HG03135 (cell line): ENCODE data around the gene PDXP.
"Not testable (repeated sequence)": the region's sequence is repeated elsewhere in the genome, so short reads cannot be mapped to it uniquely, and the experiment has no call there.

Source experiments
- ATAC-seq: cut with Tn5 transposase; IDR thresholded peaks from one replicate; pipeline ENCODE4 v1.9.1; 2021; ENCODE audit warnings: mild to moderate bottlenecking, moderate library complexity; ENCODE audit not compliant: unreplicated experiment

The PDXP gene

GRCh38 chr22:37672920-37673455 is 14.5 kb downstream of the PDXP start:
- no peak for ATAC-seq

GRCh38 chr22:37674248-37674647 is 15.7 kb downstream of the PDXP start:
- ATAC-seq = no peak

DNA sequence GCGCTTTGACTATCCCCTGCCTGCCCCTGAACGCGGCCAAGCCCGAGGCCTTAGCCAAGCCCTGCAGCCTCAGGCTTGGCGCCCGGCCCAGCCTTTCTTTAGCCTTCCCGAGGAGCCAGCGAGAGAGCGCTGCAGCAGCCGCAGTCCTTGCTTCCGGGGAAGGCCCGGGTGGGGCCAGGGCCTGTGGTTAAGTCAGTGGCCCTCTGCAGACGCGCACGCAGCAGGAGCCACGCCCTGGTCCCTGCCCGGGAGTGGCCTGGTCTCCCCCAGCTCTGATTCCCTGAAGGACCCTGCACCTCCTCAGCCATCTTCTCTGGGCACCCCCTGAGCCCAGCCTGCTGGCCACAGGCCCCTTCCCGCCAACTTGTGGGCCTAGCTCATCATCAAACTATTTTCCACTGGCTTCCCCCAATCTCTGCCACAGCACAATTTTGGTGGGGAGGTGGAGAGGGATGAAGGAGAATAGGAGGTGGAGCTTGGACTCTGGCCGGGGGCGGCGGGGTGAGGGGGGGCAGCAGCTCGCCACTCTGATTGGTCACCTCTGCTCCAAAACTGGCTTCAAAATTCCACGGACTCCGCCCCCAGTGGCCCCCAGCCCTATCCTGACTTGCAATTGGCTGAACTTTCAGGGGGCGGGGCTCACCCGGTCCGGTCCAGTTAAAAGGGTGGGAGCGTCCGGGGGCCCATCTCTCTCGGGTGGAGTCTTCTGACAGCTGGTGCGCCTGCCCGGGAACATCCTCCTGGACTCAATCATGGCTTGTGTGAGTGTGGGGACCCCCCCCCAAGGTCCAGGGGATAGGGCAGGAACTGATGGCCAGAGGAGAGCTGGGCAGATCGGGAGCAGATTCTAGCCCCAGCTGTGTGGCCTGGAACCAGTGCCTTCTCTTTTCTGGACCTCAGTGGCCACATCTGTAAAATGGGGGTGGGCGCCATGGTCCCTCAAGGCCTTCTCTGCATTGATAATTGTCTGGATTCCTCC is 16.7 kb downstream of the PDXP start, which contains the start of gene LGALS1:
LGALS1 (plus strand) TSS at position 686 of the 979 bp plus-strand sequence; CDS start at position 753, 67 bp downstream.
- ATAC-seq = no peak

DNA sequence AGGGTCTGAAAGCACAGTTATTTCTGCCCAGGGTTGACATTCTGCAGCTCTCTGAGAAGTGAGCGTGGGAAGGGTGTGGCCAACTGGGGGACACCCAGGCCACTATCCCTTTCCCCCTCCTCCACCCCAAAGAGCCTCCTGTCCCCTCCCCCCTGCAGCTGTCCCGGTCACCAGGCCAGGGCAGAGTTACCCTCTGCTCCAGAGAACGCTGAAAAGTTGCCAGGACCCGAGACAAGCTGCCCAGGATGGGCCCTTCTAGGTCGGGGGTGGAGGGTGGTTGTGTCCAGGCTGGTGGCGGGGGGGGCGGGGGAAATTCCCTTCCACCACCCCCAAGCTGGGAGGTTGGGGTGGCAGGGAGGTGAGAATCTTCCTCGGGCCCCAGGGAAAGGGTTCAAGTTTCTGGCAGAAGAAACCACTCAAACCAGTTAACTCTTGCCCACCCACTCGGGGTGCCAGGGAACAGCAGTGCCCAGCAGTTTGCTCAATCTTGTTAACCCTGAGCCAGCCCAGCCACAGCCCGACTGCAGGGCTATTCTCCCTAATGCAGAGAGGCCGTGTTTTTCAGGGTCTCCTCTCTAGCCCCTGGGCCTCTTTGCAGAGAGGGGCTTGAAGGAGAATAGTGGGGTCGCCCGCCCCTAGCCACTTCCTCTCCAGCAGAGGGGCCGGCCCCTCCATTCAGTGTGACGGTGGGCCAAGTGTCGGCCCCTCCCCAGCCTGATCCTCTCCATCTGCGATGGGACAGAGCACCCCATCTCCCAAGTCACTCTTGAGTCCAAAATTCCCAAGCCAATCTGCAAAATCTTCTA is 17.6 kb downstream of the PDXP start:
- ATAC-seq = no peak

DNA sequence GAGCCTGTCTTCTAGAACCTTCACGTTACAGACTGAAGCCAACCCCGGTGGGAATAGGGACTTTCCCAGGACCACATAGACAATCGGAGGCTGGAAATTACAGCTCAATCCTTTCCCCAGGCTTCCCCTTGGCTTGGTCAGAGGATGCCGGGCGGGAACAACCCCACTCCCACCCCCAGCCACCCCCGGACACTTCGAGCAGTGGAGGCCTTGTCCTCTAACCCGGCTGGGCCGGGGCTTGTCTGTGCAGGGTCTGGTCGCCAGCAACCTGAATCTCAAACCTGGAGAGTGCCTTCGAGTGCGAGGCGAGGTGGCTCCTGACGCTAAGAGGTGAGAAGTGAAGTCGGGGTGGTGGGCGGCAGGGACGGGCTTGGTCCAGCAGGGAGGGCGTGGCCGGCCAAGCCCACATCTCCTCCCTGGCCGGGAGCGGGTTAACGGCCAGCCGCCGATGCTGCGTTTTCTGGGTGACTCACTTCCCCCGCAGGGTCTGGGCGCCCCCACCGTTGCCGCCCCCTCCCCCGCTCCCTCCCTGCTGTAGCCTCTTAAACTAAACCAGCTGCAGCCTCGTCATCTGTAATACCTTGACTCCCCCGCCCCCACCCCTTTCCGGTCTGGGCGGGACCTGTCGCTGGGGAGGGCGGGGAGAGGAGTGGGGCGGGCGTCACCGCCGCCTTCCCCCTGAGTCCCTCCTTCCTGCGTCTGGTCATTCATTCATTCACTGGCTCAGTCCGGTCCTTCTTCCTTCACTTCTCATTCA is 18.4 kb downstream of the PDXP start:
- peak; percentile 54 for ATAC-seq

DNA sequence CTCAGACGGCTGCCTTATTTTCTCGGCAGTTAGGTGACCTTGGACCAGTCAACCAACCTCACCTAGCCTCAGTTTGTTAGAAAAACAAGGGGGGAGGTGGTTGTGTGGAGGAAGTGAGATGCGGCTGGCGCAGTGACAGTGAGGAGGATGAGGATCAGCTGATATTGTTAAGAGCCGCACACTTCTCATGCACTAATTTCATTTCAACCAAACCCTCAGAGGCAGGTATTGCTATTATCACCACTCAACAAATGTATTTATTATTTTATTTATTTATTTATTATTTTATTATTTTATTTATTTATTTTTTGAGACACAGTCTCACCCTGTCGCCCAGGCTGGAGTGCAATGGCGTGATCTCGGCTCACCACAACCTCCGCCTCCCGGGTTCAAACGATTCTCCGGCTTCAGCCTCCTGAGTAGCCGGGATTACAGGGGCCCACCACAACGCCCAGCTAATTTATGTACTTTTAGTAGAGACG is 19.0 kb downstream of the PDXP start:
- ATAC-seq = peak; percentile 8

DNA sequence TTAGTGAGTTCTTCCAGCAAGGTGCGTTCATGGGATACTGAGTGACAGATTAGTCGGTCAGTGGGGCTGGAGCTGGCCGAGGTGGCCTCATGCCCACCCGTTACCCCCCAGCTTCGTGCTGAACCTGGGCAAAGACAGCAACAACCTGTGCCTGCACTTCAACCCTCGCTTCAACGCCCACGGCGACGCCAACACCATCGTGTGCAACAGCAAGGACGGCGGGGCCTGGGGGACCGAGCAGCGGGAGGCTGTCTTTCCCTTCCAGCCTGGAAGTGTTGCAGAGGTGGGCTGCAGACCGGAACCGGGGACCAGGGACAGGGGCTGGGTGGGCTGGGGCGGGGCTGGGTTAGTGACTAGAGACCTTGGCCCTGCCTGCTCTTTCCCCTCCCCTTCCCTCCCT is 19.8 kb downstream of the PDXP start:
- ATAC-seq = no peak

DNA sequence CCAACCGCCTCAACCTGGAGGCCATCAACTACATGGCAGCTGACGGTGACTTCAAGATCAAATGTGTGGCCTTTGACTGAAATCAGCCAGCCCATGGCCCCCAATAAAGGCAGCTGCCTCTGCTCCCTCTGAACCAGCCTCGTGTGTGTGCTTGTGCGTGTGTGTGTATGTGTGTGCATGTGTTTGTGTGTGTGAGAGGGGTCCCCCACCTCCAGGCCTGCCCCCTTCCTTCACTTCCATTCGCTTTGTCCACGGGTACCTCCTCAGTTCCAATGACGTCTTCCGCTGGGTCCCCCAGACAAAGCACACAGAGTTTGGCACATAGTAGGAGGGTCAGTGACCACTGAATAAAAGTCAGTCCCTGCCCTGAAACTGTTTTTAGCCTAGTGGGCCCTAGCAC is 21.1 kb downstream of the PDXP start:
- no peak for ATAC-seq

GRCh38 chr22:37680191-37680851 is 21.8 kb downstream of the PDXP start:
- no peak for ATAC-seq

GRCh38 chr22:37681001-37681424 is 22.5 kb downstream of the PDXP start:
- ATAC-seq = no peak

GRCh38 chr22:37681556-37682049 is 23.1 kb downstream of the PDXP start:
- no peak for ATAC-seq

DNA sequence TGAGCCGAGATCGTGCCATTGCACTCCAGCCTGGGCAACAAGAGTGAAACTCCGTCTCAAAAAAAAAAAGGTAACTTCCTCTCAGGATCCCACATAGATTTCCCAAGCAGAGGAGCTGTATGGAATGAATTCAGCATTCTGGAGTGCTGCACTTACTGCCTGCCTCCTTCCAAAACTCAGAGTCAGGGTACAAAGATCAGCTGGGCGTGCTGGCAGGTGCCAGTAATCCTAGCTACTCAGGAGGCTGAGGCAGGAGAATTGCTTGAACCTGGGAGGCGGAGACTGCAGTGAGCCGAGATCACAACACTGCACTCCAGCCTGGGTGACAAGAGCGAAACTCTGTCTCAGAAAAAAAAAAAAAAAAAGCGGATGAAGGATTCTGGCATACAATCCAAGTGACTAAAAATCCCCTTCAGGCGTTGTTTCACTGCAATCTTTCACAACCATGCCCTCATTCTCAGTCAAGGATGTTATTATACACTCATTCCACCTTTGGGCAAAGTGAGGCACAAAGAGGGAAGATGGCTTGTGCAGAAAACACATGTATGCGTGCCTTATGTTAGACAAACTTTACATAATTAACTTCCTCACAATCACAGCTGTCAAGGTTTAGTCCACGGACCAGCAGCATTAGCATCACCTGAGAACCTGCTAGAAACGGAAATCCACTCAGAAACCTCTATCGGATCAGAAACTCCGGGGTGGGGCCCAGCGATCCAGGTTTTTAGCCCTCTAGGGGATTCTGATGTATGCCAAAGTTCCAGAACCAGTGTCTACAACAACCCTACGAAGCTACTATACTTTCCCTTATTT is 26.5 kb downstream of the PDXP start:
- no peak for ATAC-seq

DNA sequence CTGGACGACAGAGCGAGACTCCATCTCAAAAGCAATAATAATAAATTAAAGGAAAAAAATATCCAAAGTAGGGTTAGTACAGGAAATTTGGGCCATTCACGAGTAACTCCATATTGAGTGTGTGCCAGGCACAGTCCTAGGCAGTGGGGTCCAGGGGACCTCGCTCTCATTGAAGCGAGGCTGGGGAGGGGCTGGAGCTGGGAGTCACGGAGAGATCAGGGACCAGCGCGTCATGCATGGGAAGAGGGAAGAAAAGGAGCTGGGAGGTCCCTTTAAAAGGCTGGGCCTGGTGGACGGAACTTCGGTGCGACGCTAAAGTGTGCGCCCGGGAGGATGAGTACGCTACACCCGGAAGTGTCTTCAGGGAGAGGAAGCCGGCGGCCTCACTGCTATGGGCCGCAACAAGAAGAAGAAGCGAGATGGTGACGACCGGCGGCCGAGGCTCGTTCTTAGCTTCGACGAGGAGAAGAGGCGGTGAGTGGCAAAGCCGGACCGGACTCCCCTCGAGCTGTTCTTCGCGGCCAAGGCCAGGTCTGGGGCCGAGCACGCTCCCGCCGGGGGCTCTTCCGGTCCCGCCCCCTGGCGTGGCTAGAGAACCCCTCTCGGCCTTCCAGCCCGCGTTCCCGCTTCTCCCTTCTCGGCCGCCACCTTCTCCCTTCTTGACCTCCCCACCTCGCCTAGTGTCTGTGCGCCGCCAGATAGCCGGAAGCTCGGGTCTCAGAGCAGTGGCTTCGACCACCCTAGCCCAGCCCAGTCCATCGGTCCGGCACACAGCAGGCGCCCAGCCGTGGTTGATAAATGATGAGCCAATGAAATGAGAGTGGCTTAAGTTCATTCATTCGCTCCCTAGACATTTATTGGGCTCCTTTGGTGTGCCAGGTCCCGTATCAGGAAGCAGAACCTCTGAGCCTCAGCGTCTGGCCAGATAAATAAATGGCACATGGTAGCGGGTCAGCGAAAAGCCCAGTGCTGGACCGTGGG is 27.8 kb downstream of the PDXP start, which contains the start of gene NOL12:
NOL12 (plus strand) TSS at position 342 of the 981 bp plus-strand sequence; CDS start at position 392, 50 bp downstream.
- ATAC-seq = peak; percentile 74

- ATAC-seq = no peak
These were observed 31.9 kb downstream of the PDXP start for GRCh38 chr22:37690407-37690806.

DNA sequence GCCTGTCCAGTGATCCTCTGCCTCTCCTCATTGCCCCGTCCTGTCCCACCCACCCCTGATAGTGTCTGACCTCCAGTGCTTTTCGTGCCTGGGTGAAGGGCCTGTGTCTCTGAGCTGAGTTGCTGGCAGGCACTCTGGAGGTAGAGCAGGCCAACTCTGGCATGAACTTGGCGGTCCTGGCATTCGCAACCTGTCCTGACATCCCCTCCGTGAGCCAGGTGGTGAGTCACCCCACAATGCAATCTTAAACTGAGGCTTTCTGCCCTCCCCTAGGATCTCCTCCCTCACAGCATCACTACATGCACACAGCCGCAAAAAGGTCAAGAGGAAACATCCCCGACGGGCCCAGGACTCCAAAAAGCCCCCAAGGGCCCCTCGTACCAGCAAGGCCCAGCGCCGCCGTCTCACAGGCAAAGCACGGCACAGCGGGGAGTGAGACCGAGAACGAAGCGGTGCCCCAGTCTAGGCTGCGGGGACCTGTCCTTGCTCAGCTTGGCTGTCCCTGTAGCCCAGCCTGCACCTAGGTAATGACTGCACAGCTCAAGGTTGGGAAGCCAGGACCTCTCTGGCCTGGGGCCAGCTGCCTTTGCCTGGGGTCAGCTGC is 32.5 kb downstream of the PDXP start:
- no peak for ATAC-seq

- no peak for ATAC-seq
These were observed 34.2 kb downstream of the PDXP start for GRCh38 chr22:37692627-37693285.

DNA sequence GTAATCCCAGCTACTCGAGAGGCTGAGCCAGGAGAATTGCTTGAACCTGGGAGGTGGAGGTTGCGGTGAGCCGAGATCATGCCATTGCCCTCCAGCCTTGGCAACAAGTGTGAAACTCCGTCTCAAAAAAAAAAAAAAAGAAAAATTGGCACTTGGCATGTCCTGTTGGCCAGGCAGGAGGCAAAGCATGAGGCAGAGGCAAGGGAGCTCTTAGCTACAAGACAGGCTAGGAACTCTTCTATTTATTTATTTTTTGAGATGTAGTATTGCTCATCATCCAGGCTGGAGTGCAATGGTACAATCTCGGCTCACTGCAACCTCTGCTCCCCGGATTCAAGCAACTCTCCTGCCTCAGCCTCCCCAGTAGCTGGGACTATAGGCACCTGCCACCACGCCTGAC is 35.6 kb downstream of the PDXP start:
- not testable (repeated sequence) for ATAC-seq
